Measurements from ENCODE around the gene STAT4.

Gene STAT4

GRCh38 chr2:190986221-190986953 lies 164.4 kb downstream of the STAT4 start:
- peak; percentile 11 for DNase-seq

- no peak for DNase-seq
Observed at GRCh38 chr2:190984595-190984994, 166.2 kb downstream of the STAT4 start.

- no peak for DNase-seq
Observed at GRCh38 chr2:190982262-190983034, 168.3 kb downstream of the STAT4 start.

GRCh38 chr2:190981733-190982132 lies 169.1 kb downstream of the STAT4 start:
- no peak for DNase-seq

- no peak for DNase-seq
Observed at GRCh38 chr2:190981333-190981732, 169.5 kb downstream of the STAT4 start.

GRCh38 chr2:190980630-190981209 lies 170.1 kb downstream of the STAT4 start:
- no peak for DNase-seq

- peak; percentile 41 for DNase-seq
Observed at GRCh38 chr2:190979906-190980629, 170.7 kb downstream of the STAT4 start.
